Peyer's patch (tissue), 4 donors: ENCODE measurements around the gene ARHGAP5. TPM values are rescaled to one million over a fixed set of nuclear protein-coding genes. Genes with fewer than 3 reads are reported as not detected.

Source experiments
- DNase-seq, 3 donors: peaks; one replicate each; pipeline ENCODE4 v3.0.0-alpha.2; 2017 to 2019
- H3K27ac ChIP-seq, 4 donors: fragments of 200-600 bp; sonication (generic); one replicate each; pipeline ENCODE4 v1.5.1; 2016 to 2019
- H3K27me3 ChIP-seq, 2 donors: fragments of 200-600 bp; sonication (generic); one replicate each; pipeline ENCODE4 v1.5.1; 2019
- H3K36me3 ChIP-seq, 3 donors: fragments of 200-600 bp; sonication (generic); one replicate each; pipeline ENCODE4 v1.5.1; 2016 to 2019
- H3K4me1 ChIP-seq, 4 donors: fragments of 200-600 bp; sonication (generic); one replicate each; pipeline ENCODE4 v1.5.1; 2016 to 2019
- H3K4me3 ChIP-seq, 4 donors: fragments of 200-600 bp; sonication (generic); 1 replicate in 3 of 4; 2 replicates in 1 of 4; pipeline ENCODE4 v1.5.1; 2016 to 2019; ENCODE audit warnings: mild to moderate bottlenecking in 1 of 4
- H3K9me3 ChIP-seq, 4 donors: fragments of 200-600 bp; sonication (generic); one replicate each; pipeline ENCODE4 v1.5.1; 2016 to 2019; ENCODE audit warnings: mild to moderate bottlenecking in 1 of 4
- CTCF ChIP-seq, 6 experiments: fragments of 450-650 bp in 4 of 6; fragments of 200-600 bp in 2 of 6; sonication (generic) in 1 of 6; IDR thresholded peaks; one replicate each; pipeline ENCODE4 v1.5.1; 2017 to 2019; ENCODE audit warnings: antibody characterized with exemption in 6 of 6, mild to moderate bottlenecking in 3 of 6, moderate library complexity in 1 of 6
- POLR2A ChIP-seq, 2 donors: fragments of 450-650 bp; IDR thresholded peaks; one replicate each; pipeline ENCODE4 v1.5.1; 2017; ENCODE audit warnings: antibody characterized with exemption in 2 of 2, mild to moderate bottlenecking in 2 of 2, moderate library complexity in 2 of 2
- total RNA-seq, 4 donors: library from RNA; depleted of rRNA; stranded (reverse); fragments of >200 nt; gene quantifications; one replicate each; pipeline ENCODE4 v1.1.0, GENCODE V29; 2016

The ARHGAP5 gene
- total RNA-seq, 4 donors from 2014 or later: 113 to 123 (median 115) TPM

GRCh38 chr14:32134448-32135097, 57.5 kb downstream of the ARHGAP5 start:
- H3K4me3 ChIP-seq: no peak overlapping the region
- no peaks in the 10 kb centered on the region for H3K4me1 ChIP-seq
- DNase-seq: no peak
- TF ChIP-seq CTCF (IDR thresholded peaks at IDR 0.05): no peak
- no peak for TF ChIP-seq POLR2A (IDR thresholded peaks at IDR 0.05)
- no peaks in the 10 kb centered on the region for H3K27me3 ChIP-seq
- peaks cover 0 to 38% (median 0%) of the 10 kb centered on the region in 3 donors for H3K36me3 ChIP-seq
- peaks cover 0 to 7% (median 0%) of the 10 kb centered on the region in 4 donors for H3K9me3 ChIP-seq
- no peak overlapping the region for H3K27ac ChIP-seq

GRCh38 chr14:32136027-32136825, 59.1 kb downstream of the ARHGAP5 start:
- TF ChIP-seq CTCF (IDR thresholded peaks at IDR 0.05): no peak
- TF ChIP-seq POLR2A (IDR thresholded peaks at IDR 0.05): no peak
- no peak overlapping the region for H3K27ac ChIP-seq
- peaks cover 0 to 32% (median 0%) of the 10 kb centered on the region in 3 donors for H3K36me3 ChIP-seq
- DNase-seq: no peak
- peaks cover 0 to 7% (median 0%) of the 10 kb centered on the region in 4 donors for H3K9me3 ChIP-seq
- no peaks in the 10 kb centered on the region for H3K27me3 ChIP-seq
- no peaks in the 10 kb centered on the region for H3K4me1 ChIP-seq
- no peak overlapping the region for H3K4me3 ChIP-seq

GRCh38 chr14:32137313-32137712, 60.2 kb downstream of the ARHGAP5 start:
- H3K4me3 ChIP-seq: no peak overlapping the region
- no peak for DNase-seq
- H3K27ac ChIP-seq: no peak overlapping the region
- TF ChIP-seq CTCF (IDR thresholded peaks at IDR 0.05): no peak
- TF ChIP-seq POLR2A (IDR thresholded peaks at IDR 0.05): no peak
- H3K27me3 ChIP-seq: no peaks in the 10 kb centered on the region
- peaks cover 0 to 25% (median 0%) of the 10 kb centered on the region in 3 donors for H3K36me3 ChIP-seq
- peaks cover 0 to 7% (median 0%) of the 10 kb centered on the region in 4 donors for H3K9me3 ChIP-seq
- no peaks in the 10 kb centered on the region for H3K4me1 ChIP-seq

- H3K9me3 ChIP-seq: peaks cover 0 to 7% (median 0%) of the 10 kb centered on the region in 4 donors
- H3K4me3 ChIP-seq: no peak overlapping the region
- TF ChIP-seq CTCF (IDR thresholded peaks at IDR 0.05) (no peak), POLR2A (IDR thresholded peaks at IDR 0.05) (no peak)
- no peaks in the 10 kb centered on the region for H3K27me3 ChIP-seq
- no peaks in the 10 kb centered on the region for H3K4me1 ChIP-seq
- no peak overlapping the region for H3K27ac ChIP-seq
- DNase-seq: no peak
- H3K36me3 ChIP-seq: peaks cover 0 to 31% (median 0%) of the 10 kb centered on the region in 3 donors
These were observed 60.8 kb downstream of the ARHGAP5 start for GRCh38 chr14:32137892-32138291.

GRCh38 chr14:32142341-32142740, 65.2 kb downstream of the ARHGAP5 start:
- Histone ChIP-seq H3K27me3 (no peaks in the 10 kb centered on the region), H3K9me3 (peaks cover 0 to 6% (median 0%) of the 10 kb centered on the region in 4 donors), H3K4me1 (no peaks in the 10 kb centered on the region), H3K36me3 (peaks cover 0 to 33% (median 0%) of the 10 kb centered on the region in 3 donors), H3K27ac (no peak overlapping the region), H3K4me3 (no peak overlapping the region)
- no peak for DNase-seq
- TF ChIP-seq CTCF (IDR thresholded peaks at IDR 0.05) (no peak), POLR2A (IDR thresholded peaks at IDR 0.05) (no peak)
